GM12801 (cell line): ENCODE data around the gene ULK4.

Experiments used
- TF ChIP-seq, protein P1 (sequence below): IDR thresholded peaks from one replicate; pipeline ENCODE4 v1.5.1; 2011; ENCODE audit warnings: control low read depth; ENCODE audit not compliant: insufficient read length; ENCODE audit errors: extremely low read depth

The ULK4 gene

DNA sequence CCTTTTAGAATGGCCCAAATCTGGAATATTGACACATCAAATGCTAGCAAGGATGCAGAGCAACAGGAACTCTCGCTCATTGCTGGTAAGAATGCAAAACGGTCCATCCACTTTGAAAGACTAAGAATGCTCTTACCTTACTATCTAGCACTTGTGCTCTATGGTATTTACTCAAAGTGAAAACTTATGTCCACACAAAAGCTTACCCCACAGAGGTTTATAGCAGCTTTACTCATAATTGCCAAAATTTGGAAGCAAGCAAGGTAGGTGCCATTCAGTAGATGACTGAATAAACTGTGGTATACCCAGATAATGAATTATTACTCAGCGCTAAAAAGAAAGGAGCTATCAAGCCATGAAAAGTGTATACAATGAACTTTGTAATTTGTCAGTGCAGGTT lies 666.2 kb downstream of the ULK4 start:
- TF ChIP-seq, protein P1, sequence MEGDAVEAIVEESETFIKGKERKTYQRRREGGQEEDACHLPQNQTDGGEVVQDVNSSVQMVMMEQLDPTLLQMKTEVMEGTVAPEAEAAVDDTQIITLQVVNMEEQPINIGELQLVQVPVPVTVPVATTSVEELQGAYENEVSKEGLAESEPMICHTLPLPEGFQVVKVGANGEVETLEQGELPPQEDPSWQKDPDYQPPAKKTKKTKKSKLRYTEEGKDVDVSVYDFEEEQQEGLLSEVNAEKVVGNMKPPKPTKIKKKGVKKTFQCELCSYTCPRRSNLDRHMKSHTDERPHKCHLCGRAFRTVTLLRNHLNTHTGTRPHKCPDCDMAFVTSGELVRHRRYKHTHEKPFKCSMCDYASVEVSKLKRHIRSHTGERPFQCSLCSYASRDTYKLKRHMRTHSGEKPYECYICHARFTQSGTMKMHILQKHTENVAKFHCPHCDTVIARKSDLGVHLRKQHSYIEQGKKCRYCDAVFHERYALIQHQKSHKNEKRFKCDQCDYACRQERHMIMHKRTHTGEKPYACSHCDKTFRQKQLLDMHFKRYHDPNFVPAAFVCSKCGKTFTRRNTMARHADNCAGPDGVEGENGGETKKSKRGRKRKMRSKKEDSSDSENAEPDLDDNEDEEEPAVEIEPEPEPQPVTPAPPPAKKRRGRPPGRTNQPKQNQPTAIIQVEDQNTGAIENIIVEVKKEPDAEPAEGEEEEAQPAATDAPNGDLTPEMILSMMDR, result no peak

DNA sequence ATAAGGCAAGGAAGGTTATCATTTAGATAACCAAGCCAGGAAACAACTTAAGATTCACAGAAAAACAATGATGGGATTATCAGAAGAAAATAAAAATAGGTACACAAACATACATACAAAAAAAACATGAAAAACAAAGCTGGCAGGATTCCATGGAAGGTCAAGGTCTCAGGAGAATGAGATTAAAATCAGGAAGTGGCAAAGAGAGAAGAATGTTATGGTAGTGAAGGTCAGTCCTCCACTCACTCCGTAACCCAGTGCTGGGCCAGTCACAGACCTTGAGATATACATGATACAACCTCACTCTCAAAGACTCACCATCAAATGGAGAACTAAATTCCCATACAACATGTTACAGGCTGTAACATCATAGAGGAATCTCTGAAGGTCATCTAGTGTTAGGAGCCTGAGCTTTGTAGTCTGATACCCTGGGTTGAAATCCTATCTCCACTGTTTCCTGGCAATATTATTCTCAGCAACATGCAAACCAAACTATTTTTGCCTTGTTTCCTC lies 668.7 kb downstream of the ULK4 start:
- TF ChIP-seq, protein P1, result no peak

DNA sequence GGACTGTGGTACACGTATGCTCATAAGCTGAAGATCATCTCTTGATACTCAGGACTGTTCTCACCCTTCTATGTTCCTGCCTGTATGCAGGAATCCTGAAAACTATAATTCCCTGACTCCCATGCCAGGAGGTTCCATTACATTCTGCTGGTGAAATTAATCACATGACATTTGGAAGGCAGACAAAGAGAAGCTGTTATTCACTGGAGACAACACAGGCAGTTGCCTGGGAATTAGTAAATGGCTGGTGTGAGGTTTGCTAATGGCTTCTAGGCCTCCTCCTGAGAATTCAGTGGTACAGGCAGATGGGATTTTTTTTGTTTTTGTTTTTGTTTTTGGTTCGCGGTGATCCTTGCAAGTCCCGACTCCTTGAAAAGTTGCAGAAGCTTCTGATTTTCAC lies 671.2 kb downstream of the ULK4 start:
- TF ChIP-seq, protein P1, result no peak

DNA sequence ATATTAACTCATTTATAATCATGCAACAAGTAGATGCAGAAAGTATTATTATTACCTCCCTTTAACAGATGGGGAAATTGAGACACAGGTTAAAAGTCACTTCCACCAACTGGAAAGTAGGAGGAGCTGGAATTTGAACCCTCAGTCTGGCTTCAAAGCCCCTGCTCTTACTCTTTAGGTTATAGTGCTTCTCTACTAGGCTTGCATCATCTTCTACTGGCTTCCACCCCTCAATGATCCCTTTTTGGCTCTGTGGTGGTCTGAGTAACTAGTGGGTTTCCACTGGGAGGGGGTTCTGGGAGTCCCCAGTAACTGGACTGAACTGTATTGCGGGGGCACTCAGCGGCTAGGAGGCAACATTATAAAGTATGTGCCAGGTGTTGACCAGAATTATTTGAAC lies 671.6 kb downstream of the ULK4 start:
- TF ChIP-seq, protein P1, result no peak

DNA sequence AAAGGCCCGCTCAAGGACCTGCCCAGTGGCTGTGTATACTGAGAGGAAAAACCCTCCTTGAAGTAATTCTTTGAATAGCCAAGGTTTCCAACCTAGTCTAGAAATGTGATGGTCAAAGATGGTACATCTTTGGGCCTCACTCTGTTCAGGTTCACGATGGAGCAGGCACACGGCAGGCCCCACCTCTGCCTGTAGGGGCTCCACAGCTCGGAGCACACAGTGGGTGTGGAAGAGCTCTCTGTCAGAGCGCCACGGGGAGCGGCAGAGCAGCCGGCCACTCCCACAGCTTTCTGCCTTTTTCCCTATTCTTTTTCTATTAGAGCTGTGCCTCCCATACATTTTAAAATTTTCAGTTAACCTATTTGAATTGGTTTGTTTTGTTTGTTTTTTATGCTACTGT lies 673.1 kb downstream of the ULK4 start:
- TF ChIP-seq, protein P1, result no peak

DNA sequence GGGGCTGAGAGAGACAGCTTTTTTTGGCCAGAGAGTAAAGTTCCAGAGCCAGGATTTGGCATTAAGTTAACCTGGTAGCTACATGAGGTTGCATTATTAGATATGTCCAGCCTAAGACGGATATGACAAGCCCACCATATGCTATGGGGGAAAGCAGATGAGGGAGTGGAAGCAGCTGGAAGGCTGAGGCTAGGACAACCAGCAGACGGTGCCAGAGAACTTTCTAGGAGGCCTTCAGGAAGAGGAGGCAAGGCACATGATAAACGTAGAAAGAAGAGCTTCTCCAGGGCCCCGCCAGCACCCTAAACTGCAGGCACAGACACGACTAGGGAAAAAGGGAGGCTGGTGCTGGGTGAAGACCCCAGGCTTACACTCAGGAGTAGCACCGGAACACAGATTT lies 675.6 kb downstream of the ULK4 start:
- TF ChIP-seq, protein P1, result no peak

DNA sequence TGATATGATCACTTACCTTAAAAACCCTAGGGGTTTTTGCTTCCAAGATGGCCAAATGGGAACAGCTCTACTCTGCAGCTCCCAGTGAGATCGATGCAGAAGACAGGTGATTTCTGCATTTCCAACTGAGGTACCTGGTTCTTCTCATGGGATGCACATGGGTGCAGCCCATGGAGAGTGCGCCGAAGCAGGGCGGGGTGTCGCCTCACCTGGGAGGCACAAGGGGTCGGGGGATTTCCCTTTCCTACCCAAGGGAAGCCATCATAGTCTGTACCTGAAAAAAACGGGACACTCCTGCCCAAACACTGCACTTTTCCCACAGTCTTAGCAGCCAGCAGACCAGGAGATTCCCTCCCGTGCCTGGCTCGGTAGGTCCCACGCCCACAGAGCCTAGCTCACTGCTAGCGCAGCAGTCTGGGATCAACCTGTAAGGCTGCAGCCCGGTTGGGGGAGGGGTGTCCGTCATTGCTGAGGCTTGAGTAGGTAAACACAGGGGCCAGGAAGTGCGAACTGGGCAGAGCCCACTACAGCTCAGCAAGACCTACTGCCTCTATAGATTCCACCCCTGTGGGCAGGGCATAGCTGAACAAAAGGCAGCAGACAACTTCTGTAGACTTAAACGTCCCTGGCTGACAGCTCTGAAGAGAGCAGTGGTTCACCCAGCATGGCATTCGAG lies 684.0 kb downstream of the ULK4 start:
- TF ChIP-seq, protein P1, result no peak
